D721Med (cell line): ENCODE data around the gene MRPL14.
"Not testable (repeated sequence)": the region's sequence is repeated elsewhere in the genome, so short reads cannot be mapped to it uniquely, and the experiment has no call there.

Experiments
- DNase-seq: peaks from one replicate; pipeline ENCODE4 v3.0.0; 2011; ENCODE audit warnings: low spot score; ENCODE audit not compliant: insufficient read length
- FAIRE-seq: peaks from 2 replicates; lab custom pipeline; 2011; peaks lifted over from hg19 to GRCh38; lab: Jason Lieb, UNC
- TF ChIP-seq, protein P1 (sequence below): IDR thresholded peaks from 2 replicates; pipeline ENCODE4 v1.5.1; 2012; ENCODE audit warnings: mild to moderate bottlenecking, control low read depth; ENCODE audit not compliant: insufficient read depth; ENCODE audit errors: missing control alignments

The MRPL14 gene

DNA sequence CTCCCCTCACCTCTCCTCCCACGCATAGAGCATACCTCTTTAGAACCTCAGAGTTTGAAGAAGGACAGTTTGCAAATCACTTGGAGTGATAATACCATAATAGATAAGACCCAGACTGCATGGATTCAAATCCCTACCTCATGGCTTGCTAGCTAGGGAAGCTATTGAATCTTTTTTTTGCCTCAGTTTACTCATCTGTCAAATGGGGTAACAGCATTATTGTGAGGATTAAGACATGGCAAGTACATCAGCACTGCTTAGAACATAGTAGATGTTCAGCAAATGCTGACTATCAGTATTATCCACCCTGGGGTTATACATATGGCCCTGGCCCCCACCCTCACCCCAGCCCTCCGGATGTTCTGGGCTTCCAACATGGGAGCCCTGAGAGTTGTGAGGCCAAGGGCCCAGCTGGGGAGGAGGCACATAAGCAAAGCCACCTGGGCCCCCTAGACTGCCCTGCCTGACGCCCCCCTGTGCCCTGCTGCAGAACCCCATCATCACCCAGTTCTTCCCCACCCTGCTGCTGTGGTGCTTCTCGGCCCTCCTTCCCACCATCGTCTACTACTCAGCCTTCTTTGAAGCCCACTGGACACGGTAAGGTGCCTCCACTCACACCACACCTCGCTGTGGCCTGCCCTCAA is 22.2 kb upstream of the MRPL14 start:
- TF ChIP-seq, protein P1, sequence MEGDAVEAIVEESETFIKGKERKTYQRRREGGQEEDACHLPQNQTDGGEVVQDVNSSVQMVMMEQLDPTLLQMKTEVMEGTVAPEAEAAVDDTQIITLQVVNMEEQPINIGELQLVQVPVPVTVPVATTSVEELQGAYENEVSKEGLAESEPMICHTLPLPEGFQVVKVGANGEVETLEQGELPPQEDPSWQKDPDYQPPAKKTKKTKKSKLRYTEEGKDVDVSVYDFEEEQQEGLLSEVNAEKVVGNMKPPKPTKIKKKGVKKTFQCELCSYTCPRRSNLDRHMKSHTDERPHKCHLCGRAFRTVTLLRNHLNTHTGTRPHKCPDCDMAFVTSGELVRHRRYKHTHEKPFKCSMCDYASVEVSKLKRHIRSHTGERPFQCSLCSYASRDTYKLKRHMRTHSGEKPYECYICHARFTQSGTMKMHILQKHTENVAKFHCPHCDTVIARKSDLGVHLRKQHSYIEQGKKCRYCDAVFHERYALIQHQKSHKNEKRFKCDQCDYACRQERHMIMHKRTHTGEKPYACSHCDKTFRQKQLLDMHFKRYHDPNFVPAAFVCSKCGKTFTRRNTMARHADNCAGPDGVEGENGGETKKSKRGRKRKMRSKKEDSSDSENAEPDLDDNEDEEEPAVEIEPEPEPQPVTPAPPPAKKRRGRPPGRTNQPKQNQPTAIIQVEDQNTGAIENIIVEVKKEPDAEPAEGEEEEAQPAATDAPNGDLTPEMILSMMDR: no peak
- no peak for DNase-seq
- no peak for FAIRE-seq

DNA sequence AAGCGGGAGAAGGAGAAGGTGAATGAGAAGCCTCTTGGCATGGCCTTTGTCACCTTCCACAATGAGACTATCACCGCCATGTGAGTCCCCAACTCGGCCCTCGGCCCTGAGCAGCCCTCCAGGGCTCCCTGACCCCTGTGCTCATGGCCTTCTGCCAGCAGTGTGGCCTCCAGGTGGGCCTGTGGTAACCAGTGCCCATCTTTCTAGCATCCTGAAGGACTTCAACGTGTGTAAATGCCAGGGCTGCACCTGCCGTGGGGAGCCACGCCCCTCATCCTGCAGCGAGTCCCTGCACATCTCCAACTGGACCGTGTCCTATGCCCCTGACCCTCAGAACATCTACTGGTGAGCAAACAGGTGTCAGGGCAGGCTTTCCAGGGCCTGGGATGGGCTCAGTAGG is 21.1 kb upstream of the MRPL14 start:
- TF ChIP-seq, protein P1: no peak
- FAIRE-seq: no peak

DNA sequence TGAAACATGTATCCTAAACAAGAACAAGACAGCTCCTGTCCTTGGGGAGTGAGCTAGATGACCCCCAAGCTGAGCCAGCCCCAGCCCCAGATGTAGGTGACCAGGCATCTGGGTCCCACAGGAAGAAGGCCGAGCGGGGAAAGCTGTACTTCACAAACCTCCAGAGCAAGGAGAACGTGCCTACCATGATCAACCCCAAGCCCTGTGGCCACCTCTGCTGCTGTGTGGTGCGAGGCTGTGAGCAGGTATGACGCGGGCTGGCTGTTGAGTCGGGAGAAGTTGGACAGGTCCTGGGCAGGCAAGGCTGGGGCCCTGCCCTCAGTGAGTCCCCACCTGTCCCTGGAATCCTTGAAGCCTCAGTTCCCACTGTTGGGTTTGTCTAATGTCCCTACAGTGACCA is 20.0 kb upstream of the MRPL14 start:
- FAIRE-seq (no peak), DNase-seq (no peak)
- TF ChIP-seq, protein P1: no peak

More for the DNA sequence above, 21.1 kb upstream of the MRPL14 start:
- DNase-seq: no peak

DNA sequence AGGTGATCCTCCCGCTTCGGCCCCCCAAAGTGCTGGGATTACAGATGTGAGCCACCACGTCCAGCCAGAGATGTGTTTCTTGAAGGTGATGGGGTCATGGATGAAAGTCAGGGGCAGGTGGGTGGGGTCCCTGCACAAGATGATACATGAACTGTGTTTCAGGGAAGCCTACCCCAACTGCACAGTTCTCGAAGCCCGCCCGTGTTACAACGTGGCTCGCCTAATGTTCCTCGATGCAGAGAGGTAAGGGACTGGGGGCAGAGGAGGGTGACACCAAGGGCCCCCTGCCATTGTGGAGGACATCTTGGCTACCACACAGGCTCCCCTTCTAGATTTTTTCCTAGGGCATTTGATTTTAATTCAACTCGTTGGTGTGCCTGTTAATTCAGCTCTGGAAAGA is 19.4 kb upstream of the MRPL14 start:
- FAIRE-seq (no peak), DNase-seq (no peak)
- TF ChIP-seq, protein P1: no peak

DNA sequence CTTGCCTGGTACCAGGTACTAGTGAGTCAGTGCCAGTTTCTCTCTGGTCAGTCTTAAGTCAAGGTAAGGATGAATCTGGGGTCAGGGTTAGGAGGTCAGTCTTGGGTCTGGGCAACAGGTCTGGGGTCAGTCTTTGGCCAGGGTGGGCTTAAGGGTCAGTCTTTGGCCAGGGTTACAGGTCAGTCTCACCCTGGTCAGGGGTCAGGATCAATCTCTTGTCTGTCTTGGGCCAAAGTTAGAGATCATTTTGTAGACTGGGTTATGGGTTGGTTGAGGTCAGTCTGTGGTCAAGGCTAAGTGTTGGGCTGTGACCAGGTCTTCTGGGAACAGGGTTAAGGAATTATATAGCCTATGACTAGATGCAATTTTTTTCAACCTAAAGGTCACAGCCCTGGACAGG is 18.6 kb upstream of the MRPL14 start:
- FAIRE-seq (no peak), DNase-seq (no peak)
- TF ChIP-seq, protein P1: no peak

DNA sequence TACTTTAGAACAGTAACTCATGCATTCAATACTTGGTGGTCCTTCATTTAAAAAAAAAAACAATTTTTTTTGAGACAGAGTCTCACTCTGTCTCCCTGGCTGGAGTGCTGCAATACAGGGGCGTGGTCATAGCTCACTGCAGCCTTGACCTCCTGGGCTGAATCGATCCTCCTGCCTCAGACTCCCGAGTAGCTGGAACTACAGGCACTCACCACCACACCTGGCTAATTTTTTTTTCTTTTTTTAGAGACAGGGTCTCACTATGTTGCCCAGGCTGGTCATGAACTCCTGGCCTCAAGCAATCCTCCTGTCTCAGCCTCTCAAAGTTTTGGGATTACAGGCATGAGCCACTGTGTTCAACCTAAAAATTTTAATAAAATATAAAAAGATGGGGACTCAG is 17.3 kb upstream of the MRPL14 start:
- not testable (repeated sequence) for FAIRE-seq, DNase-seq

DNA sequence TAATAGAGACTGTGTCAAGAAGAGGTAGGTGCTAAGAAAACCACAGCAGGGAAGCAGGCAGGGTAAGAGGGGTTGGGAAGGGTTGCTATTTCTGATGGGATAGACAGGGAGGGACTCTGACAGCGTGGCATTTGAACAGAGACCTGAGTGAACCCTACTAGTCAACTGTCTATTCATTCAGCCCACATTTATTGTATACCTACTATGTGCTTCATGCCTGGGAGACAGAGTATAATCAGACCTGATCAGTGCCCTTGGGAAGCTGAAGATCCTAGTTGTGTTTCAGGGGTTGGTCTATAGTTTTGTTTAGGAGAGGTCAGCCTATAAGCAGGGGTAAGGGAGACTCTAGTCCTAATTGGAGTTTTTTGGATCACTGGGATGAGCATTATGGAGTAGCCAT is 16.5 kb upstream of the MRPL14 start:
- TF ChIP-seq, protein P1: no peak
- FAIRE-seq (no peak), DNase-seq (no peak)
